ENCODE measurements around the gene RPS27. TPM values are rescaled to one million over a fixed set of nuclear protein-coding genes. Genes with fewer than 3 reads are reported as not detected.
"Not testable (repeated sequence)": the region's sequence is repeated elsewhere in the genome, so short reads cannot be mapped to it uniquely, and the experiment has no call there.

RPS27 gene
- total RNA-seq, 2 donors from 2014 or later, result 1,800 to 2,084 TPM

GRCh38 chr1:154014154-154014907 lies 23.8 kb downstream of the RPS27 start:
- Mint-ChIP-seq H3K27ac (no peak overlapping the region), H3K36me3 (ENCODE audit: low read depth) (no peaks in the 10 kb centered on the region), H3K27me3 (ENCODE audit: insufficient read depth) (no peaks in the 10 kb centered on the region), H3K4me3 (no peak overlapping the region), H3K4me1 (no peaks in the 10 kb centered on the region), H3K9me3 (no peaks in the 10 kb centered on the region)
- no peak overlapping the region for H3K27ac ChIP-seq (ENCODE audit: low read depth, low read length)
- no peaks in the 10 kb centered on the region for H3K4me1 ChIP-seq (ENCODE audit: control insufficient read depth, insufficient read depth, low read length)
- H3K9ac ChIP-seq (ENCODE audit: extremely low read depth, low read length, poor library complexity, severe bottlenecking), result no peak overlapping the region
- WGBS, 2 experiments (ENCODE audit: insufficient coverage in 1 of 2, insufficient read length in 1 of 2), result 93 to 100% methylated on average over 2 to 3 of the region's 3 CpGs
- TF ChIP-seq, protein P1, sequence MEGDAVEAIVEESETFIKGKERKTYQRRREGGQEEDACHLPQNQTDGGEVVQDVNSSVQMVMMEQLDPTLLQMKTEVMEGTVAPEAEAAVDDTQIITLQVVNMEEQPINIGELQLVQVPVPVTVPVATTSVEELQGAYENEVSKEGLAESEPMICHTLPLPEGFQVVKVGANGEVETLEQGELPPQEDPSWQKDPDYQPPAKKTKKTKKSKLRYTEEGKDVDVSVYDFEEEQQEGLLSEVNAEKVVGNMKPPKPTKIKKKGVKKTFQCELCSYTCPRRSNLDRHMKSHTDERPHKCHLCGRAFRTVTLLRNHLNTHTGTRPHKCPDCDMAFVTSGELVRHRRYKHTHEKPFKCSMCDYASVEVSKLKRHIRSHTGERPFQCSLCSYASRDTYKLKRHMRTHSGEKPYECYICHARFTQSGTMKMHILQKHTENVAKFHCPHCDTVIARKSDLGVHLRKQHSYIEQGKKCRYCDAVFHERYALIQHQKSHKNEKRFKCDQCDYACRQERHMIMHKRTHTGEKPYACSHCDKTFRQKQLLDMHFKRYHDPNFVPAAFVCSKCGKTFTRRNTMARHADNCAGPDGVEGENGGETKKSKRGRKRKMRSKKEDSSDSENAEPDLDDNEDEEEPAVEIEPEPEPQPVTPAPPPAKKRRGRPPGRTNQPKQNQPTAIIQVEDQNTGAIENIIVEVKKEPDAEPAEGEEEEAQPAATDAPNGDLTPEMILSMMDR (conservative IDR thresholded peaks at IDR 0.05), result no peak
- no peaks in the 10 kb centered on the region for H3K27me3 ChIP-seq (ENCODE audit: control insufficient read depth, insufficient read depth, low read length, poor library complexity, severe bottlenecking)
- no peak overlapping the region for H3K4me3 ChIP-seq (ENCODE audit: low read length)
- no peaks in the 10 kb centered on the region for H3K9me3 ChIP-seq (ENCODE audit: control insufficient read depth, low read length)
- no peaks in the 10 kb centered on the region for H3K36me3 ChIP-seq (ENCODE audit: control insufficient read depth, insufficient read depth, low read length)
- DNase-seq, result no peak

- H3K4me3 ChIP-seq (ENCODE audit: low read length), result no peak overlapping the region
- no peaks in the 10 kb centered on the region for H3K36me3 Mint-ChIP-seq (ENCODE audit: low read depth)
- no peaks in the 10 kb centered on the region for H3K9me3 ChIP-seq (ENCODE audit: control insufficient read depth, low read length)
- no peak for DNase-seq
- no peaks in the 10 kb centered on the region for H3K9me3 Mint-ChIP-seq
- H3K4me1 ChIP-seq (ENCODE audit: control insufficient read depth, insufficient read depth, low read length), result no peaks in the 10 kb centered on the region
- no peaks in the 10 kb centered on the region for H3K27me3 ChIP-seq (ENCODE audit: control insufficient read depth, insufficient read depth, low read length, poor library complexity, severe bottlenecking)
- H3K4me3 Mint-ChIP-seq, result no peak overlapping the region
- no peaks in the 10 kb centered on the region for H3K4me1 Mint-ChIP-seq
- no peaks in the 10 kb centered on the region for H3K27me3 Mint-ChIP-seq (ENCODE audit: insufficient read depth)
- no peak overlapping the region for H3K27ac ChIP-seq (ENCODE audit: low read depth, low read length)
- no peak overlapping the region for H3K27ac Mint-ChIP-seq
- 89% methylated on average over 4 of the region's 4 CpGs for WGBS, 2 experiments (ENCODE audit: insufficient coverage in 1 of 2, insufficient read length in 1 of 2)
- TF ChIP-seq, protein P1 (conservative IDR thresholded peaks at IDR 0.05), result no peak
- H3K9ac ChIP-seq (ENCODE audit: extremely low read depth, low read length, poor library complexity, severe bottlenecking), result no peak overlapping the region
- H3K36me3 ChIP-seq (ENCODE audit: control insufficient read depth, insufficient read depth, low read length), result no peaks in the 10 kb centered on the region
Observed at GRCh38 chr1:154019269-154019668, 28.7 kb downstream of the RPS27 start.

GRCh38 chr1:154019940-154020339 lies 29.4 kb downstream of the RPS27 start:
- no peak overlapping the region for H3K27ac Mint-ChIP-seq
- Histone ChIP-seq H3K27me3 (ENCODE audit: control insufficient read depth, insufficient read depth, low read length, poor library complexity, severe bottlenecking) (no peaks in the 10 kb centered on the region), H3K4me3 (ENCODE audit: low read length) (no peak overlapping the region), H3K9me3 (ENCODE audit: control insufficient read depth, low read length) (no peaks in the 10 kb centered on the region), H3K4me1 (ENCODE audit: control insufficient read depth, insufficient read depth, low read length) (no peaks in the 10 kb centered on the region), H3K27ac (ENCODE audit: low read depth, low read length) (no peak overlapping the region), H3K36me3 (ENCODE audit: control insufficient read depth, insufficient read depth, low read length) (no peaks in the 10 kb centered on the region), H3K9ac (ENCODE audit: extremely low read depth, low read length, poor library complexity, severe bottlenecking) (no peak overlapping the region)
- H3K4me1 Mint-ChIP-seq, result no peaks in the 10 kb centered on the region
- H3K9me3 Mint-ChIP-seq, result no peaks in the 10 kb centered on the region
- DNase-seq, result no peak
- WGBS, 2 experiments (ENCODE audit: insufficient coverage in 1 of 2, insufficient read length in 1 of 2), result 100% methylated on average over 1 of the region's 1 CpG; no CpG with 5 or more reads in 1 of the 2 experiments
- no peaks in the 10 kb centered on the region for H3K36me3 Mint-ChIP-seq (ENCODE audit: low read depth)
- no peak overlapping the region for H3K4me3 Mint-ChIP-seq
- no peaks in the 10 kb centered on the region for H3K27me3 Mint-ChIP-seq (ENCODE audit: insufficient read depth)
- TF ChIP-seq, protein P1 (conservative IDR thresholded peaks at IDR 0.05), result no peak

DNA sequence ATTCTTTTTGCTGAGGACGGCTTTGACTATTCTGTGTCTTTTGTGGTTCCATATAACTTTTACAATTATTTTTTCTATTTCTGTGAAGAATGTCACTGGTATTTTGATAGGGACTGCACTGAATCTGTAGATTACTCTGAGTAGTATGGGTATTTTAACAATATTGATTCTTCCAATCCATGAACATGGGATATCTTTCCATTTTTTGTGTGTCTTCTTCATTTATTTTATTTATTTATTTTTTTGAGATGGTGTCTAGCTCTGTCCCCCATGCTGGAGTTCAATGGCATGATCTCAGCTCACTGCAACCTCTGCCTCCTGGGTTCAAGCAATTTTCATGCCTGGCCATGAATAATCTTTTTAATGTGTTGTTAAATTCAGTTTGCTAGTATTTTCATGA lies 43.1 kb downstream of the RPS27 start:
- not testable (repeated sequence) for H3K4me1 Mint-ChIP-seq; H3K4me3 ChIP-seq (ENCODE audit: low read length); H3K4me1 ChIP-seq (ENCODE audit: control insufficient read depth, insufficient read depth, low read length); H3K27me3 Mint-ChIP-seq (ENCODE audit: insufficient read depth); H3K9me3 ChIP-seq (ENCODE audit: control insufficient read depth, low read length); H3K4me3 Mint-ChIP-seq; H3K9ac ChIP-seq (ENCODE audit: extremely low read depth, low read length, poor library complexity, severe bottlenecking); H3K36me3 Mint-ChIP-seq (ENCODE audit: low read depth); H3K27ac ChIP-seq (ENCODE audit: low read depth, low read length); H3K36me3 ChIP-seq (ENCODE audit: control insufficient read depth, insufficient read depth, low read length); H3K9me3 Mint-ChIP-seq; H3K27ac Mint-ChIP-seq; DNase-seq; H3K27me3 ChIP-seq (ENCODE audit: control insufficient read depth, insufficient read depth, low read length, poor library complexity, severe bottlenecking)
- WGBS, 2 experiments (ENCODE audit: insufficient coverage in 1 of 2, insufficient read length in 1 of 2), result 80% methylated on average over 1 of the region's 1 CpG; no CpG with 5 or more reads in 1 of the 2 experiments

Measured in endodermal cell (in vitro differentiated cells).